Dermis microvascular lymphatic vessel endothelial cell (primary cell): ENCODE measurements around the gene VMP1. TPM values are rescaled to one million over a fixed set of nuclear protein-coding genes. Genes with fewer than 3 reads are reported as not detected.
A peak's percentile ranks its signal among the peaks of the same experiment; 100 is the strongest.
"Not testable (repeated sequence)": the region's sequence is repeated elsewhere in the genome, so short reads cannot be mapped to it uniquely, and the experiment has no call there.

Experiments
- DNase-seq, 2 donors: peaks; one replicate each; pipeline versions ENCODE4 v3.0.0 to v3.0.0-alpha.2; 2010; ENCODE audit warnings: low read depth in 2 of 2
- total RNA-seq: library from RNA; depleted of rRNA; stranded (reverse); fragments of >200 nt; gene quantifications from 2 replicates; pipeline ENCODE4 v1.2.1, GENCODE V29; 2014

VMP1 gene
- total RNA-seq, 1 donor from 2014 or later: 96.5 TPM

DNA sequence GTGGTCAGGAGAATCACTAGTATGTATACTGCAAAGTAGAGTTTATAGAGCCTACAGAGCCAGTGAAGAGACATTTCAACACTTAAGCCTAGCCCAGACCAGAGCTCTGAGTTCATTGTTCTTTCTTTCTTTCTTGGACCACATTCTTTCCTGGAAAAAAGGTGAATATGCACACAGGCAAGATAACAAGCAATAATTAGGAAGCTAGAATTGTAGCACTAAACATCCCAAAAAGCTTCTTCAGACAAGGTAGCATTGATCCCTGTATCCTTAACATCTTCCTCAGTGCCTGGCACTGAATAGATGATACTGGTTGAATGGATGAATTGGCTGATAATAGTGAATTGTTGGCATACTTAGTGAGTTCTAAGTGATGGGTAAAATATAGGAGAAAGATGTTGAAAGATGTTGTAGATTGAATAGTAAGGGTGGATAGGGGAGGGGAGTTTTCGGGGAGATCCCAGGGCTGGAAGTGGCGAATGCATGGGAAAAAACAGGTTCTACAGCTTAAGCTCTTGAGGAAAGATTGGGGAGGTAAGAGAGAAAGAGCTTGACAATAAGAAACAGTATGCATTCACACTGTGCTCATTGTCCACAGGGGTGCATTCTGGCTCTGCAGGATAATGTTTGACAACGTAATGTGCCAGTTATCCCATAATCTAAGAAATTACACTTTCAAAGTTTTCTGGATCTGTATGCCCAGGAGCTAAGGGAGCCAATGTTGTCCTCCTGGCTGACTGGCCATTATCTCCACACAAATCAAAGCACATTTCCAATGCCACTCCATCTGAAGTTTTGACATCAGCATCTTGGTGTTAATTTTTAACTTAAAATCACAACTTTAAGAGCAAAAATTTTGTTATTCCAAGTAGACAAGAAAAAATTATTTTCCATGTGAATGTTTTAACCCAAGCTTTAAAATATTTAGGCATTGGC, 149.7 kb downstream of the VMP1 start:
- no peak for DNase-seq

DNA sequence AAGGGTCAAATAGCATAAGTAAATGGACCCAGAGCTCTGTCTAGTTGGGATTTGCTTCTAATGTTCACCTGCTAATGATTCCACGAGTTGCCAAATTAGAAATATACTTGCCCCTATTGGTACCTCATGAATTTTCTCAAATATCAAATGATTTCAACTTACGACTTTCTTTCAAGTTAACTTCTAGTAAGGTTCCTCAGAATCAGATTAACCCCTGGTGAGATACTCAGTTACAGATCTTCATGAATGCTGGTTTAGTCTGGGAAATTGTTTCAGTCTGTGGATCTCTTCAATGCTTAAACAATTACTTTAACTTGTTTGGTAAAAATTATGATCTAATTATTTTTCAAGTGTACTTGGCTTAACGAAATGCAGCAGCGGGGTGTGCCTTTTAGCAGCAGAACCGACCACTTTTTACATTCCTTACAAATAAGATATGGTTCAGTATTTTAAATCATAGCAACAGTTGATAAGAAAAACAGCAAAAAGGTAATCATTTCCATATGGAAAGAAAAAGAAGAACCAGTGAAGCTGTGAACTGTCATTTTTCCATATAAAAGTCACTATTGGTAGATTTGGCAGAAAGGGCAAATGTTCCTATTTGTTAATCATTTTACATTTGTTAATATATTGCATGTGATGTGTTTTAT, 150.8 kb downstream of the VMP1 start:
- DNase-seq: no peak

DNA sequence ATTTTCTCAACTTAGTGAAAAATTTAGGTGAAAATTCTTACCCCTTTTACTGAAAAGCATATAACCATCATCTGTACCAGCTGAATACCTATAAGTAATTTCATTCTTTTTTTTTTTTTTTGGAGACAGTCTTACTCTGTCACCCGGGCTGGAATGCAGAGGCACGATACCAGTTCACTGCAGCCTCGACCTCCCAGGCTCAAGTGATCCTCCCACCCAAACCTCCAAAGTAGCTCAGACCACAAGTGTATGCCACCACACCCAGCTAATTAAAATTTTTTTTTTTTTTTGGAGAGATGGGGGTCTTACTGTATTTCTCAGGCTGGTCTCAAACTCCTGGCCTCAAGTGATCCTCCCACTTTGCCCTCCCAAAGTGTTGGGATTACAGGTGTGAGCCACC, 151.5 kb downstream of the VMP1 start:
- no peak for DNase-seq

DNA sequence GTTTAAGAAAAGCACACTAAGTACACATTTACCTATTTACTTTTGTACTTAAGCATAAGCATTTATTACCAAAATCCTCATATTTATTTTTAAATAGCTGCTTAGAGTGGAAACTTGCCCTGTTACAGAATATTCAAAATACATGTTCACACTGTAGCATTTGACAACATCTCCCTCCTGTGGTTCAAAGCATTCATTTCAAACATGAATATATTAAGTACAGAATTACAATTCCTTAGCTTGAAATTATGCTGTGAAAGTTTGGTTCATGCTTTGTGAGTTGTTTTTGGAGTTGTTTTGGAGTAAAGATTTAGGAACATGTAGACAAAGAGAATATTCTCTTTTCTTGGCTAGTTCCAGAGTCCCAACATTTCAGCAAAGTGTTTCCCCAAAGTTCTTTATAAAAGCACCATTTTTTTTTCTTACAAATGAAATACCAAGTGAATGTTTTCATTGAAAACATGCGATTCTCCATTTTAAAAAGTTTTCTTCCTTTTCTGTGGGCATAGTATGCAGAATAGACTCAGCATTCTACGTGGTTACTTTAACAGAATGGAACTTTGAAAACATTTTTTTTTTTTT, 152.1 kb downstream of the VMP1 start:
- peak; percentile 64 to 72 for DNase-seq

GRCh38 chr17:59863616-59864015, 156.2 kb downstream of the VMP1 start:
- DNase-seq: no peak

- no peak for DNase-seq
Measured at GRCh38 chr17:59869941-59870218, 162.4 kb downstream of the VMP1 start.

- no peak for DNase-seq
Measured at GRCh38 chr17:59870482-59870881, 163.0 kb downstream of the VMP1 start.

DNA sequence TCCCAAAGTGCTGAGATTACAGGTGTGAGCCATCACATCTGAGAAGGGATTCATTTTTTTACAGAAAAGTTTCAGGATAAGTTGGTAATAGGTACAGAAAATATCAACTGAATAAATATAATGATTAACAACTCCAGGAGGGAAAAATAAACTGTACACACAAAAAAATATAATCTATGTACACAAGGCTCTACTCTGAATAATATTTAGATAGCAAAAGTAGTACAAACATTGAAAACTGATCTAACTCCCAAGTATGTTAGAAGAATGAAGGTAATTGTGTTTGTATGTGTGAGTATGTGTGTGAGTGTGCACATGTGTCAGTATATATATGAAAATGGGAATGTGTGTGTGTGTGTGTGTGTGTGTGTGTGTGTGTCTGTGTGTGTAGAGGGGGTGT, 164.9 kb downstream of the VMP1 start:
- no peak for DNase-seq

DNA sequence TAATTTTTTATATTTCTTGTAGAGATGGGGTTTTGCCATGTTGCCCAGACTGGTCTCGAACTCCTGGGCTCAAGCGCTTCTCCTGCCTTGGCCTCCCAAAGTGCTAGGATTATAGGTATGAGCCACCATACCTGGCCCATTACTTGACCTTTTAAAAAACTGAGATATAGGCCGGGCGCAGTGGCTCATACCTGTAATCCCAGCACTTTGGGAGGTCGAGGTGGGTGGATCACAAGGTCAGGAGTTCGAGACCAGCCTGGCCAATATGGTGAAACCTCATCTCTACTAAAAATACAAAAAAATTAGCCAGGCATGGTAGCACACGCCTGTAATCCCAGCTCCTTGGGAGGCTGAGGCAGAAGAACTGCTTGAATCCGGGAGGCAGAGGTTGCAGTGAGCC, 166.0 kb downstream of the VMP1 start:
- not testable (repeated sequence) for DNase-seq

DNA sequence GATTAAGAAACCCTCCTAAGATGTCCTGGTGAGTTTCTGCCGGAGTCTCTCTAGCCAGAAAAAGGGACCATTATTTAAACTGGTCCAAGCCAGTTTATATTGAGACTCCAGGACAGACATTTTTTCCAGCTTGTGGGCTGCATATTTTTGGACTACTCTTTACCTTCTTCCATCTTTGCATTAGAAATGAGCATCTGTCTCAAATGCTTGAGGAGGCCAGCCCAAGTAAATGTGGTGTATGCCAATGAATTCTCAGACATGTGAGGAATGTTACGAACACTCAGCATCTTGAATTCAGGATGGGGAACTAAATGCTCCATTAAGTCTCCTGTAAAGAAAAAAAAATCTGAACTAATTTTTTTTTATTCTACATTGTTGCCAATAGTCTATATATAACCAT, 166.9 kb downstream of the VMP1 start:
- no peak for DNase-seq

GRCh38 chr17:59876107-59876506, 168.7 kb downstream of the VMP1 start:
- no peak for DNase-seq

DNA sequence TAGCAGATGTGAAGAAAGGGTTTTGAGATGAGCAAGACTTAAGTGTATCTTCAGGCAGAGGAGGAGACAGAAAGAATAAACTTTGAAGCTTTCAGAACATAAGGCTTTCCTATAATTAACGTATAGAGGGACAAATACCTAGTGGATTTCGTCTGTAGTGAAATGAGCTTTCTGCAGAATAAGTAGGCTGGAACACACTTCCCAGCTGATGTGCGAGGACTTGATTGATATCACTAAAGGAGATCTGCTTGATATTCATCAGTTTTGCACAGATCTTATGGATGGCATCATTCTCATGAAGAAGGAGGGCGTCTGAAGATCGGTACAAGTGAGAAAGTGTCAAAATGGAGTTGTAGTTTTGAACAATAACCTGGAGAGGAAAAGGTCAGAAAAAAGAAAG, 170.5 kb downstream of the VMP1 start:
- no peak for DNase-seq

- no peak for DNase-seq
Measured at GRCh38 chr17:59878624-59879023, 171.2 kb downstream of the VMP1 start.

GRCh38 chr17:59884861-59885260, 177.4 kb downstream of the VMP1 start:
- DNase-seq: no peak

DNA sequence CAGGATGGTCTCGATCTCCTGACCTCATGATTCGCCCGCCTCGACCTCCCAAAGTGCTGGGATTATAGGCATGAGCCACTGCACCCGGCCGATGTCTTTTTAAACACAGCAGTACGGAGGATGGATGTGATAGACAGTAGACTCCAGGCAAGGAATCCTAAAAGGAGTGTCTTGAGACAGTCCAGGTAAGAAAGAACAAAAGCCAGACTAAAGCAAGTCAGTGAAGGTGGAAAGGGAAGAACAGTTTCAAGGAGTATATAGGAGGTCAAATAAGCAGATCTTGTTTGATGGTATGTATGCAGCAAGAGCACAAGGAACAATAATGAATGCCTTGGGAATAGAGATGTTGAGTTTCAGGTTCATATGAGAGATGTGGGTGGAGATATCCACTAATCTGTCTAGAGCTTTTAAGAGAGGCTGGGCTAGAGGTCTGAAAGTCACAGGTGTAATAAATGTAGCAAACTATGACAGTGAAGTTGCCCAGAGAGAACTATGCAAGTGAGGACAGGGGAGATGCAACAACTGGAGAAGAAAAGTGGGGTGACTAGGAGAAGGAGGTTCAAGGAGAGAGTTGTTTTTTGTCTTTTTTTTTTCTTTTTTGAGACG, 180.8 kb downstream of the VMP1 start:
- DNase-seq: no peak

DNA sequence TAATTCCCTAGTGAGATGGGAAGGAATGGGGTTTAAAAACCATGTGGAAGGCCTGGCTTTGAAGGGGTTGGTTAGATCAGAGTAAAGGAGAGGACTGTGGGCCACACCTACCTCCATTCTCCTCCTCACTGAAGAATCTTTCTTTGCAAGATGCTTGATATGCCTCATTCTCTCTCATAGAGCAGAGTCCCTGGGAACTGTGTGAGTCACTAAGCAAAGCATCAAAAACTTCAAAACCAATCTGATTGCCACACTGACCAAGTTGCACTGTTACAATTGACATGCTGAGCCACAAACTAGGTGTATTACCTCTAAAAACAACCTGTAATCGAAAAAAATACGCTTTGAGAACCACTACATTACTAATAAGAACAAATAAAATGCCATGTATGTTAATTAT, 183.3 kb downstream of the VMP1 start:
- no peak for DNase-seq

Other genes starting within 250 kb of the VMP1 start
- gene DHX40, start 142.0 kb upstream of the VMP1 start, total RNA-seq: 39.1 and 47.9 TPM in 2 replicates
- gene CLTC, start 87.8 kb upstream of the VMP1 start, total RNA-seq: 371 and 477 TPM in 2 replicates
- gene PTRH2, start 224 bp upstream of the VMP1 start, total RNA-seq: 22.0 and 31.6 TPM in 2 replicates
- 8.3 and 9.6 TPM in 2 replicates for gene TUBD1, start 185.3 kb downstream of the VMP1 start, total RNA-seq
- 16.6 and 16.8 TPM in 2 replicates for gene RPS6KB1, start 185.5 kb downstream of the VMP1 start, total RNA-seq